ENCODE results near the gene SERTAD4.
"Not testable (repeated sequence)": the region's sequence is repeated elsewhere in the genome, so short reads cannot be mapped to it uniquely, and the experiment has no call there.

Gene SERTAD4
- total RNA-seq = 0 to 0.18 (median 0) reads per million in 18 experiments

DNA sequence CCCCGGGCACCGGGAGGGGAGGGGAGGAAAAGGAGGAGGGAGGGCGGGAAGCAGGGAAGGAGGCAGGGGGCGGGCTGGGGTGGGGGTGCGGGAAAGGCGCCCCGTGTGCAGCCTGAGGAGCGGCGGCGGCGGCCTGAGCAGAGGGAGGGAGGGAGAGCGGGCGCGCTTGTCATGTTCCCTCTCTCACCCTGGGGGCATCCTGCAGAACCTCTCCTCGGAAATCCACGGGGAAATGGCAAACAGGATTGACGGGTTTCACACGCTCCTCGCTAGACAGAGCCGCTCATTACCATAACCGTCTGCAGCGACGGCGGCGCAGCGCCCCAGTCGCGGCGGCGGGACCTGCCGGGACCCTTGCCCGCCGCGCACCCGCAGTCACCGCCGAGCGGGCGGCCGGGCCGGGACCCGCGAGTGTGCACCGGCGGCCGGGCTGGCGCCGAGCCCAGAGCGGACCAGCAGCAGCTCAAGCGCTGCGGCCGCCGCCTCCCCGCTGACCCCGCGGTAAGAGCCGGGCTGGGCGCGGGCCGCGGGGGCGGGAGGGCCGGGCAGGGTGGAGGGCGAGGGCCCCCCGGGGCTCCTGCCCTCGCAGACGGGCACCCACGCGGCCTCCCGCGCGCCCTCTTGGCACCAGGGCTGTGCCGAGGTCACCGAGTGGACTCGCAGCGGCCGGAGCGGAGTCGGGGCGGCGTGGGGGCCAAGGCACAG, at the start of gene SERTAD4:
Gene SERTAD4 (plus strand): TSS at position 286 of the 705 bp plus-strand sequence. CDS start 5,165 bp downstream, outside the sequence.
- no peak for DNase-seq

DNA sequence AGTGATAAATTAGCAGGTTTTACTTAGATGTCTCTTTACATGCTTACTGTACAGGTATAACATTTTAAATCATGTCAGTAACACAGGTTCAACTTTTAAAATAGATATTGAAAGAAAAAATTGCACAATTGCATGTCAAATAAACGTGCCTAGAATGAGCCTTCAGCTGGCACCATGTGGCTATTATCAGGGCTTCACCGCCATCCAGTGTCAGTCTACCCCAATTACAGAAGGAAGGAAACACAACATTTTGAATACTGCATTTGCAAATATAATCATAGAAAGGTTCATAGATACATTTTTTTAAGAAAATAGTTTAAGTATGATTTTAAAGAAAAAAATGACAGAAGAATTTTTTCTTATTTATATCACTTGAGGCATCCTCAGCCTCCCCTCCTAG, 47.5 kb upstream of the SERTAD4 start:
- no peak for DNase-seq

DNA sequence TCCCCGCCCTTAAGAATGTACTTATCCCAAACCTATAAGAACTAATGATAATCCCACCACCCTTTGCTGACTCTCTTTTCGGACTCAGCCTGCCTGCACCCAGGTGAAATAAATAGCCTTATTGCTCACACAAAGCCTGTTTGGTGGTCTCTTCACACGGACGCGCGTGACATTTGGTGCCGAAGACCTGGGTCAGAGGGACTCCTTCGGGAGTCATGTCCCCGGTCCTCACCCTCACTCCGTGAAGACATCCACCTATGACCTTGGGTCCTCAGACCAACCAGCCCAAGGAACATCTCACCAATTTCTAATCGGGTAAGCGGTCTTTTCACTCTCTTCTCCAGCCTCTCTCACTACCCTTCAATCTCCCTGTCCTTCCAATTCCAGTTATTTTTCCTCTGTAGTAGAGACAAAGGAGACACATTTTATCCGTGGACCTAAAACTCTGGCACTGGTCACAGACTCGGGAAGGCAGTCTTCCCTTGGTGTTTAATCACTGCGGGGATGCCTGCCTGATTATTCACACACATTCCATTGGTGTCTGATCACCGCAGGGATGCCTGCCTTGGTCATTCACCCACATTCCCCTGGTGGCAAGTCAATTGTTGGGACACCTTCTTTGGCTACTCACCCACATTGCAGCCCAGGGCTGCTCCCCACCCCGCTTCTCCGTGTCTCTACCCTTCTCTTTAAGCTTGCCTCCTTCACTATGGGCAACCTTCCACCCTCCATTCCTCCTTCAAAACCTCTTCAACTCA, 44.6 kb upstream of the SERTAD4 start:
- not testable (repeated sequence) for DNase-seq

DNA sequence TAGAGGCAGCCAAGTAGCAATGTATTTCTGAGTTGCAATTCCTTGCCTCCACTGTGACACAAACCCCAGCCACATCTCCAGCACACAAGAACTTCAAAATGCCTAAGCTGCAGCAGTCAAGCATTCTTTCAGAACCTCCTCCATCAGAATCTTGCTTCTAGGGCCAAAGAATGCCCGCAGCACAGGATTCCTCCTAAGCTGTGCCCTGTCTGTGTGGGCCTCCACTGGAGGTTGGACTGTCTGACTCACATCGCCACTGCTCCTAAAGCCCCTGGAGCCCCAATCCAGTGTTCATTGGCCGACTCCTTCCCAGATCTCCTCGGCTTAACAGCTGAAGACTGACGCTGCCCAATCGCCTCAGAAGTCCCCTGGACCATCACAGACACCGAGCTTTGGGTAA, 43.2 kb upstream of the SERTAD4 start:
- DNase-seq = no peak

- no peak for DNase-seq
Measured at GRCh38 chr1:210195635-210196160, 36.9 kb upstream of the SERTAD4 start.

DNA sequence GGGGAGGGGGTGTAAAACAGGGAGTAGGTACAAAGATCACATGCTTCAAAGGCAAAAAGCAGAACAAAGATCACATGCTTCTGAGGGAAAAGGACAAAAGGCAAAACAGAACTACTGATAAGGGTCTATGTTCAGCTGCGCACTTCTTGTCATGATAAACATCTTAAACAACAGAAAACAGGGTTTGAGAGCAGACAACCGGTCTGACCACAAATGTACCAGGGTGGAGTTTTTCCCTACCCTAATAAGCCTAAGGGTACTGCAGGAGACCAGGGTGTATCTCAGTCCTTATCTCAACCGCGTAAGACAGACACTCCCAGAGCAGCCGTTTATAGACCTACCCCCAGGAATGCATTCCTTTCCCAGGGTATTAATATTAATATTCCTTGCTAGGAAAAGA, 36.3 kb upstream of the SERTAD4 start:
- not testable (repeated sequence) for DNase-seq

DNA sequence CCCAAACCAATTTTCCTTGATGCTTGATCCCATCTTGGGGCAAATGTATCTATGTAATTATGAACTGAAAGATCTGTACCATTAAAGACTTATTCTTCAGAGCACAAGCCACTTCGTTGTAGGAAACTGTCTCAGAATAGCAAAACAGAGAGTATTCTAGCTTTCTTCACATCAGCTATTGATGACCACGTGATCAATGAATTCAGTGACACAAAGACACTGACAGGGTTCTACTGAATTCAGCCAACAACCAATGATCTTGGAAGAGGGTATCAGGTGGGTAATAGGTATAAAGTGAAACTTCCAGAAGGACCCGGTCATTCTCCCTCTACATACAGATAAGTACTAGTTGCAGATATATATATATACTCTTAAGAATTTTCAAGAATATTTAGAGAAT, 33.8 kb upstream of the SERTAD4 start:
- no peak for DNase-seq

- no peak for DNase-seq
Measured at GRCh38 chr1:210200124-210200736, 32.4 kb upstream of the SERTAD4 start.

DNA sequence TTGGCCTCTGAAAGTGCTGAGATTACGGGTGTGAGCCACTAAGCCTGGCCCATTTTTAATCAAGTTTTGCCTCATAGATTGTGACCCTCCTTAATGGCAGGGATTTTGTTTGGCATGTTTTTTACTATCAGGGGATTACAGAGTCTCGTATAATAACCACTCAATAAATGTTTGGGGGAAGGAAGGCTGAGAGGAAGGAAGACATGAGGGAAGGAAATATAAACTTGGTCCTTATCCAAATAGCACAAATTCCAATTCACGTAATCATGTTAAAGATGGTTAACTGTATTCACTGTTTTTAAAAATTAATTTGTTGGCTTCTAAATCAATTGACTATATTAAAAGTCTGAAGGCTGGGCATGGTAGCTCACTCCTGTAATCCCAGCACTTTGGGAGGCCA, 30.9 kb upstream of the SERTAD4 start:
- DNase-seq = no peak

GRCh38 chr1:210207597-210208450, 24.8 kb upstream of the SERTAD4 start:
- no peak for DNase-seq

GRCh38 chr1:210213335-210213734, 19.3 kb upstream of the SERTAD4 start:
- DNase-seq = no peak

- DNase-seq = no peak
Measured at GRCh38 chr1:210214573-210215409, 17.8 kb upstream of the SERTAD4 start.

DNA sequence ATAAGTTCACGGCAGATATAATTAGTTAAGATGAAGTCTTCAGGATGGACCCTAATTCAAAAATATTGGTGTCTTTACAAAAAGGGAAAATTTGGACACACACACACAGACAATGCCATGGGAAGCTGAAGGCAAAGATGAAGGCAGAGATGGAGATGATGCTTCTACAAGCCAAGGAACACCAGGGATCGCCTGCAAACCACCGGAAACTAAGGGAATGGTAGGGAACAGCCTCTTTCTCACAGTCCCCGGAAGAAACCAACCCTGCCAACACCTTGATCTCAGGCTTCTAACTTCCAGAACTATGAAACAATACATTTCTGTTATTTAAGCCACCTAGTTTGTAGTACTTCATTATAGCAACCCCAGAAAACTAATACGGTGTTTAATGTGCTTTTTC, 15.1 kb upstream of the SERTAD4 start:
- DNase-seq = no peak

DNA sequence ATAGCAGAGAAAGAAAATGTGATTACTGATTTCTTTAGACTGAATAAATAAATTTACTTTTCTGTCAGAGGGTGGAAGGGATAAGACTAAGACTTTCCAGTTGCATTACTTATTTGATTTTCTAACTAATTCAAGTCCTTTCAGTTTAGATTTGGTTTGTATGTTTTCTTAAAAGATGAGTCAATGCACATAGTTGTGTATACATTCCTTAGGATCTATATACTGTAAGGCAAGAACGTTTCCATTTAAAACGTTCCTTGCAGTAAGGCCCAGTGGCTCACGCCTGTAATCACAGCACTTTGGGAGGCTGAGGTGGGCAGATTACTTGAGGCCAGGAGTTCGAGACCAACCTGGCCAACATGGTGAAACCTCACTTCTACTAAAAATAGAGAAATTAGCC, 14.5 kb upstream of the SERTAD4 start:
- no peak for DNase-seq

DNA sequence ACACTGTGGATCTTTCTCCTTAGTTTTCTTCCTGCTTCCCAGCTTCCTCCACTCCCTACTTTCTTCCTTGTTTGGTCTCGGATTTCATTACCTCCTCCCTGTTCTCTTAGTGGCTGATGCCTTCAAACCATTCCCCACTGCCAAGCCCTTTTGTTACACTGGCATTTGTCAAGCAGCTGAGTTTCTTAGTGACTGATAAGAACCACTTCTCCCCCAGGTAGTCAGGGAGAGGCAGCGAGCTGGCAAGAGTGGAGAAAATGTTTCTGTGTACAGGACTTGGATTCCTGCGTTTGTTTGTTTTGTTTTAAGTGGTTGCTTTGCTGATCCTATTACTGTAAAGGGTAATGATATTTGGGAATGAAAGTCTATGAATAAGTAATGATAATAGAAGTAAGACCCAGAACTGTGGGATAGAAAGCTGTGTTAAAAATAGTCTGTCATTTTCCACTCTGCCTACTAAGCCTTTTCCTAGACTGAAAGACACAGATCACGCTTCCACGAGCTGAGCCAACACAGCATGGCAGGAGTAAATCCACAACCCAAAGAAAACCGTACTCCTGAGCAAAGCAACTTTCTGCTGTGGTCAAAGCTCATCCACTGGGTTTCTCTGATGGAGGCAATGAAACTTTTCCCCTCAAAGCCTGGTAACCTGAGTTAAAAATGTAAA, 10.1 kb upstream of the SERTAD4 start:
- DNase-seq = no peak

GRCh38 chr1:210223226-210223904, 9.2 kb upstream of the SERTAD4 start:
- no peak for DNase-seq

DNA sequence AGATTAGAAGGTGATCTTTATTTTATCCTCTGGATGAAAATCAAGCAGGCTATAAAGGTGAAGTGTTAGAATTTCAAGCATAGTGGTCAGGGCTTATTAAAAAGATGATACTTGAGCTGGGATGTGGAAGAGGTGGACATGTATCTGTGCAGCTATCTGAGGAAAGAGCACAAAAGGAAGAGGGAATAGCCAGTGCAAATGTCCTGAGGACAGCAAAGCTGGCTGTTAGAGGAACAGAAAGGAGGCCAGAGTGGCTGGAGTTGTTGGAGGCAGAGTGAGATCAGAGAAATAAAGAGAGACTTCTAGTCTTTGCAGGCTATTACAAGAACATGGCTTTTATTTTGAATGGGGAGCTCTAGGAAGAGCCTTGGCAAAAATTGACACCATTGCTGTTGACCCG, 4.4 kb upstream of the SERTAD4 start:
- no peak for DNase-seq

GRCh38 chr1:210230149-210230695, 2.4 kb upstream of the SERTAD4 start:
- no peak for DNase-seq

DNA sequence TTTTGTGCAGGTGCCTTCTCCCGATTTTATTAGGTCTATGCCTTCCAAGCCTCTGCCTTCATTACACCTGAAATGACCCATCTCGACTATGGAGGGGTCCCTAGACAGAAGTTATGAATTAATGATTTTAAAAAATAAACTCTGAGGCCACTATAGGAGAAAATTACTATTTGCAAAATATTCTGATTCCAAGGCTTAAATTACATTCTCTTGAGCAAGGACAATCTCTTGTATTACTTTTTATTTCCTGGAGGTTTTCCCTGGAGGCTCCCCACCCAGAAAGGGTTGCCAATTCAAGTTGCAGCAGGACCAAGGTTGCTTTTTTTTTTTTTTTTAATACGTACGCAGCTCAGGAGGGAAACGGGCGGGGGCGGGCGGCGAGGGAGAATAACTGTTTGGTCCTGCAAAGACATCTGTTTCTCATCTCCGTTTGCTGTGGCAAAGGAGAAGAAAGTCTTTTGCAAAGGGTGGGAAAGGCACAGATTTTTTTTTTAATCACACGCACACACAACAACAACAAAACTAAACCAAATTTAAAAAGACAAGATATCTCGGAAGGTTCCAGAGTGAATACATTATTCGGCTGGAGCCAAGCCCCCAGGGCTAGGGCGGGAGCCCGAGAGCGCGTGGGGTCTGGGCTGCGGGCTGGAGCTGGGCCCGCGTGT, 618 bp upstream of the SERTAD4 start:
- no peak for DNase-seq

- no peak for DNase-seq
Measured at GRCh38 chr1:210233216-210233494, 559 bp downstream of the SERTAD4 start.
